ENCODE data around the gene SEC23IP. TPM values are rescaled to one million over a fixed set of nuclear protein-coding genes. Genes with fewer than 3 reads are reported as not detected.

The SEC23IP gene
- total RNA-seq, 1 donor from 2014 or later = 72.9 TPM

- Mint-ChIP-seq H3K36me3 (no peaks in the 10 kb centered on the region), H3K4me3 (no peak overlapping the region), H3K9me3 (no peaks in the 10 kb centered on the region), H3K27ac (no peak overlapping the region), H3K27me3 (no peaks in the 10 kb centered on the region), H3K4me1 (ENCODE audit: unreplicated experiment) (no peaks in the 10 kb centered on the region)
- no peak for TF ChIP-seq CTCF (conservative IDR thresholded peaks at IDR 0.05)
- no peak for DNase-seq (ENCODE audit: extremely low spot score, unreplicated experiment)
Measured at GRCh38 chr10:119980956-119981750, 88.6 kb downstream of the SEC23IP start.

- Mint-ChIP-seq H3K4me3 (no peak overlapping the region), H3K9me3 (no peaks in the 10 kb centered on the region), H3K27me3 (no peaks in the 10 kb centered on the region), H3K36me3 (no peaks in the 10 kb centered on the region), H3K4me1 (ENCODE audit: unreplicated experiment) (no peaks in the 10 kb centered on the region), H3K27ac (no peak overlapping the region)
- no peak for TF ChIP-seq CTCF (conservative IDR thresholded peaks at IDR 0.05)
- DNase-seq (ENCODE audit: extremely low spot score, unreplicated experiment) = no peak
Measured at GRCh38 chr10:119981826-119982225, 89.3 kb downstream of the SEC23IP start.

GRCh38 chr10:119988333-119988732 lies 95.8 kb downstream of the SEC23IP start:
- H3K27me3 Mint-ChIP-seq = peaks cover 10% of the 10 kb centered on the region
- H3K27ac Mint-ChIP-seq = no peak overlapping the region
- no peaks in the 10 kb centered on the region for H3K36me3 Mint-ChIP-seq
- H3K4me3 Mint-ChIP-seq = no peak overlapping the region
- no peaks in the 10 kb centered on the region for H3K9me3 Mint-ChIP-seq
- DNase-seq (ENCODE audit: extremely low spot score, unreplicated experiment) = no peak
- no peak for TF ChIP-seq CTCF (conservative IDR thresholded peaks at IDR 0.05)
- H3K4me1 Mint-ChIP-seq (ENCODE audit: unreplicated experiment) = no peaks in the 10 kb centered on the region

GRCh38 chr10:119989966-119990365 lies 97.4 kb downstream of the SEC23IP start:
- no peak overlapping the region for H3K27ac Mint-ChIP-seq

GRCh38 chr10:119991066-119991465 lies 98.5 kb downstream of the SEC23IP start:
- H3K36me3 Mint-ChIP-seq = no peaks in the 10 kb centered on the region
- TF ChIP-seq CTCF (conservative IDR thresholded peaks at IDR 0.05) = no peak
- no peaks in the 10 kb centered on the region for H3K9me3 Mint-ChIP-seq
- DNase-seq (ENCODE audit: extremely low spot score, unreplicated experiment) = no peak
- H3K4me1 Mint-ChIP-seq (ENCODE audit: unreplicated experiment) = no peaks in the 10 kb centered on the region
- H3K27ac Mint-ChIP-seq = no peak overlapping the region
- H3K27me3 Mint-ChIP-seq = peaks cover 10% of the 10 kb centered on the region
- no peak overlapping the region for H3K4me3 Mint-ChIP-seq

More at GRCh38 chr10:119989966-119990365, 97.4 kb downstream of the SEC23IP start:
- Mint-ChIP-seq H3K4me1 (ENCODE audit: unreplicated experiment) (no peaks in the 10 kb centered on the region), H3K4me3 (no peak overlapping the region), H3K9me3 (no peaks in the 10 kb centered on the region), H3K36me3 (no peaks in the 10 kb centered on the region), H3K27me3 (peaks cover 10% of the 10 kb centered on the region)
- no peak for DNase-seq (ENCODE audit: extremely low spot score, unreplicated experiment)
- no peak for TF ChIP-seq CTCF (conservative IDR thresholded peaks at IDR 0.05)

Measured in type B pancreatic cell (in vitro differentiated cells).